DND-41 (cell line): ENCODE measurements around the gene ARSB.

Source experiments
- CTCF ChIP-seq: IDR thresholded peaks from 2 replicates; pipeline ENCODE4 v1.5.1; 2012; ENCODE audit warnings: borderline replicate concordance, low read length, moderate library complexity, mild to moderate bottlenecking; ENCODE audit not compliant: poor library complexity, severe bottlenecking; ENCODE audit errors: extremely low read depth
- EZH2 ChIP-seq: IDR thresholded peaks from 3 replicates; pipeline ENCODE4 v1.6.1; 2012; ENCODE audit warnings: borderline replicate concordance, low read depth, mild to moderate bottlenecking, moderate library complexity, low read length, inconsistent platforms; ENCODE audit not compliant: severe bottlenecking

- TF ChIP-seq CTCF (no peak), EZH2 (no peak)
These were observed 206.6 kb downstream of the ARSB start for GRCh38 chr5:78778538-78778937.
